HG02610 (cell line): ENCODE results near the gene ITLN2.
"Not testable (repeated sequence)": the region's sequence is repeated elsewhere in the genome, so short reads cannot be mapped to it uniquely, and the experiment has no call there.

Experiments used
- ATAC-seq: cut with Tn5 transposase; IDR thresholded peaks from one replicate; pipeline ENCODE4 v1.9.1; 2021; ENCODE audit warnings: mild to moderate bottlenecking, moderate library complexity; ENCODE audit not compliant: unreplicated experiment

Gene ITLN2

GRCh38 chr1:160954158-160955104 lies at the start of gene ITLN2:
TSS of gene ITLN2 (minus strand) at chr1:160954809. CDS start at chr1:160954741, 68 bp downstream.
- ATAC-seq, result peak; percentile 75

DNA sequence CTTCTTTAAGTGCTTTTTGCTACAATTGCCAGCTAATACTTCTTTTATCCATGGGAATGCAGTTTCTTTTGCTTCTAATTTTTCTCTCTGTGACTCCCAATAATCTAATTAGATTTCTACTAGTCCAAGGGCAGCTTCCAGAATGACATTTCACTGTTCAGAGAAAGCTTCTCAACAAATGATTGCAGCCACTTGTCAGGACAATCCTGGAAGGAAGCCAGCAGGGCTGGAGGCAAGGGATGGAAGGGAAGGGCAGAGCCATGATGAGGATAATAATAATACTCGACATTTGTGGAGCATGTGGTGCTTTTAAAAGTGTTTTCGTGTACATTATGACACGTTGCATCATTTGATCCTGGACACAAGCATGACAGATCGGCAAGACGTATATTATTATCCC lies 46.9 kb upstream of the ITLN2 start:
- ATAC-seq, result no peak

DNA sequence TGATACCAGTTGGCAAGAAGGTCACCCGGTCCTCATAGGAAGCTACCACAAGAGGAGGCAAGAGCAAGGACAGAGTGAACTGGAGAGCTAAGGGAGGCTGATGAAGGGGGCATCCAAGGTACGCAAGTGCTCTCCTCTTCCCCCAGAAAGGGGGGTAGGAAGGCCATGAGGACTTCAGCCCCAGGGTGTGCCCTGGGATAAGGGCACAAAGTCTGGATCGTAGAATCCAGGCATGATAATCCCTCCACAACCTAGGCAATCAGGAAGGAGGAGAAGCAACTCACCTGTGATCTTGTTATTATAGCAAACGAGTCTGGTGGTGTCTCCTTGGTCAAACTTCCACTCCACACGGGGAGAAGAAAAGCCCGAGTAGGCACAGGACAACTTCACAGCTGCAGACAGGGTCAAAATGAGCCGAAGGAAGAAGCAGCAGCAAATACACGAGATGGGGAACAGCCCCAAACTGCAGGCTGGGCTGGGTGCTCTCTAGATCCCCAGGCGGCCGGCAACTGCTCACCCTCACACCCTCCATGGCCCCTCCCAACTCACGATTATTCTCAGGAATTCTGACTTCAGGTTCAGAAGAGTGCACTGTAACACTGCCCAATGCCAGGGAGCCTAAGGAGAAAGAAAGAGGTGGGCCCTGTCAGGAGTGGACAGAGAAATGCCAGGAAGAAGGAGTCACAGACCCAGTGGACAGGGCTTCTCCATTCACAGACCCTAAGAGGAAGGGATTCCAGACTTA lies 46.3 kb upstream of the ITLN2 start:
- no peak for ATAC-seq

GRCh38 chr1:160999376-160999775 lies 44.8 kb upstream of the ITLN2 start:
- ATAC-seq, result no peak

DNA sequence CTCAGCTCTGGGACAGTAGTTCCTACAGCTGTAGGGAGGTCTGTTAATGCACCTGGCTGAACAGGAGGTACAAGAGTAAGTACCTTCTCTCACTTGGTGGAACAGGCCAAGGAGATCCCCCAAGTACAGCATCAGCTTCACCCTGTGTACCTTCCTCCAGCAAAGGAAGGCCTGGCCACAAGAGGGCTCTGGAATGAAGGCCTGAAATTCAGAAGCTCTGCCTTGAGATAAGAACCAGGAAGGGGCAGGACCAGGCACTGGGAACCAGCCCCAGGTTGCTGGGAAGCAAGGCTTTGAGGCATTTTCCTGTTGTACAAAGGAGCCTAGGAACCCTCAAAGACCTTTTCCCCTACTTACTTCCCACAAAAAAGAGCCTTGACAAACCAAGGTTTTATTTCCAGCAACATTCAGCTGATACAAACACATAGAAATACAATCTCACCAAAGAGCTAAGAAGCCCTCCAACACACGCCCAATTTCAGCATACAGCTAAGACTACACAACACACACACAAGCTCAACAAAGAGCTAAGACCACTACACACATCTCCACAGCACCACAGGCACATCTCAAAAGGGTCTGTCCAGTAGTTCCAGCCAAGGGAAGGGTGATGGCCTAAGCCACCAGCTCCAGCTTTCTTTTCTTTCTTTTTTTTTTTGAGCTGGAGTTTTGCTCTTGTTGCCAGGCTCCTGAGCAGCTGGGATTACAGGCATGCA lies 42.9 kb upstream of the ITLN2 start:
- ATAC-seq, result no peak

DNA sequence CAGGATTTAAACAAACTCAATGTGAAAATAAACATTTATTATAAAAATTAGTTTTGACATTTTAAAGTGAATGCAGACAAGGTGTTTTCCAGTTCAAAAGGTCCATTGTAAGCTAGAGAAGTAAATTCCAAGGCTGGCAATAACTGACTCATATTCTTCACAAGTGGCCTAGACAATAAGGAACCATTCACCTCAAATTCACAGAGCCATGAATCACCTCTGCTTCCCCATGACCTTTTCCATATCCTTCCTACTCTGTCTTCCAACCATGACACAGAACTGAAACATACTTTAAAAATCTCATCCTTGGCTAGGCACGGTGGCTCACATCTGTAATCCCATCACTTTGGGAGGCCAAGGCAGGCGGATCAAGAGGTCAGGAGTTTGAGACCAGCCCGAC lies 41.6 kb upstream of the ITLN2 start:
- no peak for ATAC-seq

- no peak for ATAC-seq
Measured at GRCh38 chr1:160993544-160994193, 39.1 kb upstream of the ITLN2 start.

GRCh38 chr1:160992036-160992435 lies 37.4 kb upstream of the ITLN2 start:
- ATAC-seq, result not testable (repeated sequence)

- ATAC-seq, result no peak
Measured at GRCh38 chr1:160987359-160988050, 32.9 kb upstream of the ITLN2 start.

DNA sequence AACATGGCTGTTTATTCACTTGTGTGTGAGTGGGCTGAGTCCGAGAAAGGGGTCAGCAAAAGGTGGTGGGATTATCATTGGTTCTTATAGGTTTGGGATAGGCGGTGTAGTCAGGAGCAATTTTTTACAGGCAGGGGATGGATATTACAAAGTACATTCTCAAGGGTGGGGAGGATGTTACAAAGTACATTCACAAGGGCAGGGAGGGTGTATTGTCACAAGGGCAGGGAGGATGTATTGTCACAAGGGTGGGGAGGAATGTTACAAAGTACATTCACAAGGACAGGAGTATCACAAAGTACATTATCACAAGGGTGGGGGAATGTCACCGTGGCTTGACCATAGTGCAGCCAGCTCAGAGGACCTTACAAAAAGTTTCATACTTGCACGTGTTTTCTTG lies 31.1 kb upstream of the ITLN2 start:
- ATAC-seq, result no peak

DNA sequence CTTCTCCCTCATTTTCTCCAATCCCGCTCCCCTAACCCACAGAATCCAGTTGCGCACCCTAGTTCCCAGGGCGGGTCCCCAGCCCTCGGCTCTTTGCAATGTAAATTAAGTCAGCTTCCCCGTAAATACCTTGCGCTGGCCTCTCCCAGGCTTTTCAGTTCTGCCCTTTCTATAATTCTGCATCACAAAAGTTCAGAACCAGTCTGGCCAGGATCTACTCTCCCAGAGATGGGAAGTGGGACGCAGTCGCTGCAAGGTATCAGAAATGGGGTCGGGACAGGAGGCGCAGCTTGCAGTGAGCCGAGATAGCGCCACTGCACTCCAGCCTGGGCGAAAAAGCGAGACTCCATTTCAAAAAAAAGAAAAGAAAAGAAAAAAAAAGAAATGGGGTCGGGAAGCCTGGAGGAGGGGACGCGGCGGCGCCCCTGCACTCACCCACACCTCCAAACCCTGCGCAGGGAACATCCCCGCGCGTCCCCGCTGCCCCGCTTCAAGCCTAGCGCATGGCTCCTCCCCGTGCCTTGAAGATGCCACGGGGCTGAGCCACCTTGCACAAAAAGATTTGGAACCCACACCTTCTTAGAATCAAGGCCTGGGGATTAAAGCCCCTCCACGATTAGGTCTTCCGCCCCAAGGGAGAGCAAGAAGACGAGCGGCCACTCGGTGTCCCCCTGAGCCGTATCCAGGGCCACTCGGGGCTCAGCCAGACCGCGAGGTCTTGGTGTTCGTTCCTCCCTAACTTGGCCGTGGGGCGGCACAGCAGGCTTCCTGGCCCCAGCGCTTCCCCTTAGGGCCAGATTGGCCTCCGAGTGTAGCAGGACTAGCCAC lies 27.2 kb upstream of the ITLN2 start:
- ATAC-seq, result no peak

DNA sequence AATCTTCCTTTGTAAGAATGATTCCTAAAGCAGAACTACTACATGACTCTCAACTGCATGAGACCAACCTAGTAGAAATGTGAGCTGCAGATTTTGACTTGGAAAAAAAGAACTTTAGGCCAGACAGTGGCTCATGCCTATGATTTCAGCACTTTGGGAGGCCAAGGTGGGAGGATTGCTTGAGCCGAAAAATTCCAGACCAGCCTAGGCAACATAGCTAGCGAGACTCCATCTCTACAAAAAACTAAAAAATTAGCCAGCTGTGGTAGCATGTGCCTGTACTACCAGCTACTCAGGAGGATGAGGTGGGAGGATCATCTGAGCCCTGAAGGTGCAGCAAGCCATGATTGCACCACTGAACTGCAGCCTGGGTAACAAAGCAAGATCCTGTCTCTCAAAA lies 24.7 kb upstream of the ITLN2 start:
- ATAC-seq, result no peak

GRCh38 chr1:160978510-160978927 lies 23.9 kb upstream of the ITLN2 start:
- ATAC-seq, result no peak

DNA sequence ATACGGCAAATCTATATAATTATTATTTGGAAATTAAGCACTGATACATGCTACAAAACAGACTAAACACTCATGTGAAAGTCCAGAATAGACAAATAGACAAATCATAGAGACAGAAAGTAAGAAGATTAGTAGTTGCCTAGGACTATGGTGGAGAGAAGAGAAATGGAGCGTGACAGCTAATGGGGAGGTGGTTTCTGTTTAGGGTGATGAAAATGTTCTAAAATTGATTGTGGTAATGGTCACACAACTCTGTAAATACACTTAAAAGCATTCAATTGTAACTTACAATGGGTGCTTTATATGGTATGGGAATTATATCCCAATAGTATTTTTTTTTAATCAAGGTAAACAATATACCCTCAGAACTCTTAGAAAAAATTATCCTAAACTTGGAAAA lies 20.4 kb upstream of the ITLN2 start:
- ATAC-seq, result no peak

DNA sequence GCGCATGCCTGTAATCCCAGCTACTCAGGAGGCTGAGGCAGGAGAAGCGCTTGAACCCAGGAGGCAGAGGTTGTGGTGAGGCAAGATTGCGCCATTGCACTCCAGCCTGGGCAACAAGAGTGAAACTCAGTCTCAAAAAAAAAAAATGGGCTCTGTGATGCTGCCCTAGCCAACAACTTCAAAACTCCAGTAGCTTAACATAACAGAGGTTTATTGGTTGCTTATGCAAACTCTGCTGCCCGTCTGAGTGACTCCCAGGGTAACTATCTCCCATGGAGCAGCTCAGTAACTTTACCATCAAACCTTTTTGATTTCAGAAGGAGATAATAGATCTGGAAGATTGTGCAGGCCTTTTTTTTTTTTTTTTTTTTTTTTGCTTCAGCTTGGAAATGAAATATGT lies 18.9 kb upstream of the ITLN2 start:
- ATAC-seq, result no peak

DNA sequence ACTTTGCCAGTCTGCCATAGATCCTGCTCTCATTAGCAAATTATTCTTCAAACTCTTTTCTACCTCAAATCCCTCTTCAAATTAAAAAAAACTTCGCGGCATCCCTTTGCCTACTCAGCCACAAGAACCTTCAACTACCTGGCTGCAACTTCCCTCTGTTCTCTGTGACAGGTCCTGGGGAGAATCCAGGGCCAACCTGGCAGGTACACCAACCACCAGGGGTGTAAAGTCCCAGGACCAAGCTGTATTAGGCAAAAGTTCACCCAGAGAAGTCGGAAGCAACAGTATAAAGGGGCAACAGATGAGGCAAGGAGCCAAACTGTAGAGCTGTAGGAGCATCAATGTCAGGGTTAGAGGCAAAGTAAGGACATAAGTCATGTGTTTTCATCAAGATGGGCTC lies 18.3 kb upstream of the ITLN2 start:
- ATAC-seq, result no peak

- ATAC-seq, result peak; percentile 80
Measured at GRCh38 chr1:160971618-160972056, 17.0 kb upstream of the ITLN2 start.

DNA sequence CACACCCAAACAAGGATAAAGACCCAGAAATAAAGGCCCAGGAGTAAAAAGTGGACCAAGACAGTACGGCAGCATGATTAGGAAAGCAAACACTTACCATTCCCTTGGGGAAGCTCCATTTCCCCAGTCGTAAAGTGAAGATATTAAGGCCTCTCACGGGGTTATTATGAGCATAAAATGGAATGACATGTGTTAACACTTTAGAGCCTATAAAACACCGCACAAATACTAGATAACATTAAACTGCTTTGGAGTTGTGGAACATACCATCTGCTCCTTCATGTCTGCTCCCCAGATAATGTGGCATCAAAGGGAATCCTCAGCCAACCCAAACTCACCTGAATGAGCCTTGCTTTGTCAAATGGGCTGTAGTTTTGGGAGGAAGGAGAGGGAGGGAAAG lies 8.9 kb upstream of the ITLN2 start:
- ATAC-seq, result no peak

DNA sequence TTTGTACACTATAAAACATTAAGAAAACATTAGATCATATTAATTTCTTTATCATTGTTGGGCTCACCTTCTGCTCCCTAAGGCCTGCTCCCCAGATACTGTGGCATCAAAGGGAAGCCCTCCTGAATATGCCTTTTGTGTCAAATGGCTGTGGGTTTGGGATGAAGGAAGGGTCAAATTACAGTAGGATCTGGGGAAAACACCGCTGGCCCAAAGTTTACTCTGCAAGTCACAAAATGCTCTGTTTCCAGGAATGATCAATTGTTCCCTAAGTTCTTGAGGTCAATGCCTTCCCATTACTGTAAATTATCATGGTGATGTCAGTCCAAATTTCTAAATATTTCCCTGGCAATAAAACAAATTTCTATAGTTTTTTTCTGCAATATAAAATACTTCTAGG lies 6.8 kb upstream of the ITLN2 start:
- ATAC-seq, result no peak
